GM12865 (cell line): Measurements from ENCODE around the gene OR1D5.

Source experiments
- DNase-seq: peaks from one replicate; pipeline ENCODE4 v3.0.0; 2010; ENCODE audit warnings: low read depth
- H3K4me3 ChIP-seq: 2 replicates; pipeline ENCODE4 v1.5.1; 2011; ENCODE audit warnings: mild to moderate bottlenecking, low read depth, low read length, control low read depth
- TF ChIP-seq, protein P1 (sequence below): IDR thresholded peaks from 2 replicates; pipeline ENCODE4 v1.5.1; 2011; ENCODE audit warnings: low read length, control low read depth, low read depth, inconsistent platforms; ENCODE audit not compliant: insufficient read depth; ENCODE audit errors: missing control alignments

OR1D5 gene

DNA sequence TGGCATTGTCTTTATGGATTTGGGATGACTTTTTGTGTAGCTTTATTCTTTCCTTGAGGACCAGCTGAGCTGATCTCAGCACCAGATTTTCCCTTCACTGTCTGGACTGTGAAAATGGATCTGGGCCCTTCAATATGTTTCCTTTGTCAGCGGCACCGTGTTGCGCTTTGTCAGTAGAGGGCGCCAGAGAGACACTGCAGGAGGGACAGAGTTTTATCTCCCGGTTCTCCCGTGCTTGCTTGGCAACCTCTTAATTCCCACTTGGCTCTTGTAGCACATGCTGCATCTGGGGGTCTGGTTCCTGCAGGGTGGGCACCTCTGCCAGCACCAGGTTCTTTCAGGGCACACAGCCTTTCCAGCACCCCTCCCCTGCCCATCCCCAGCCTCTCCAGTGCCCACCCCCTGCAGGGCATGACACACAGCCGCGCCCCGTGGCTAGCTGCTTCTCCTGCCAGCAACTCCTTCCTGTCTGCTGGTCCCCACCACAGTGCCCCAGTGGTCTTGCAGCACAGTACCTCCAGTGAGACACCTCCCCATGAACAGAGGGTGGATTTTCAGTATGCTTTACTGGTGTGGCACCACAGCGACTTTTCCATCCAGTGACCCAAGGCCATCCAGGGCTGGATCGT, 19.6 kb downstream of the OR1D5 start:
- DNase-seq, result peak; percentile 31
- TF ChIP-seq, protein P1, sequence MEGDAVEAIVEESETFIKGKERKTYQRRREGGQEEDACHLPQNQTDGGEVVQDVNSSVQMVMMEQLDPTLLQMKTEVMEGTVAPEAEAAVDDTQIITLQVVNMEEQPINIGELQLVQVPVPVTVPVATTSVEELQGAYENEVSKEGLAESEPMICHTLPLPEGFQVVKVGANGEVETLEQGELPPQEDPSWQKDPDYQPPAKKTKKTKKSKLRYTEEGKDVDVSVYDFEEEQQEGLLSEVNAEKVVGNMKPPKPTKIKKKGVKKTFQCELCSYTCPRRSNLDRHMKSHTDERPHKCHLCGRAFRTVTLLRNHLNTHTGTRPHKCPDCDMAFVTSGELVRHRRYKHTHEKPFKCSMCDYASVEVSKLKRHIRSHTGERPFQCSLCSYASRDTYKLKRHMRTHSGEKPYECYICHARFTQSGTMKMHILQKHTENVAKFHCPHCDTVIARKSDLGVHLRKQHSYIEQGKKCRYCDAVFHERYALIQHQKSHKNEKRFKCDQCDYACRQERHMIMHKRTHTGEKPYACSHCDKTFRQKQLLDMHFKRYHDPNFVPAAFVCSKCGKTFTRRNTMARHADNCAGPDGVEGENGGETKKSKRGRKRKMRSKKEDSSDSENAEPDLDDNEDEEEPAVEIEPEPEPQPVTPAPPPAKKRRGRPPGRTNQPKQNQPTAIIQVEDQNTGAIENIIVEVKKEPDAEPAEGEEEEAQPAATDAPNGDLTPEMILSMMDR, result peak; percentile 37
- no peak overlapping the region for H3K4me3 ChIP-seq

DNA sequence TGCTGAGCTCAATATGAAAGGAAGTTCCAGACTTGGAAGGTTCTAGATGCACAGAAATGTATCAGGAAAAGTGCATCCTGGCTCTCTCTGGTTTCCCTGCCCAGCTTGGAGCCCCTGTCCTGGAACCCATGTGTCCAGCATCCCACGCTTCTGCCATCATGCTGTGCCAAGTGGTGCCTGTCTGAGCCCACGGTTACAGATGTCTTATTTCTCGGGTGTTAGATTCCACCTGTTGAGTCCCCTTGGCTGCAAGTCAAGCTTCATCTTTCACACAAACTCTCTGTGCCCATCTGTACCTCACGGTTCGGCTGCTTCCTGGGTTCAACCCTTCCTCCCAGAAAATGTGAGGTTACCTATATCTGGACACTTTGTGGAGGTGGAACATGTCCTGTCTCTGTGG, 22.5 kb downstream of the OR1D5 start:
- TF ChIP-seq, protein P1, result no peak
- H3K4me3 ChIP-seq, result no peak overlapping the region
- DNase-seq, result no peak

DNA sequence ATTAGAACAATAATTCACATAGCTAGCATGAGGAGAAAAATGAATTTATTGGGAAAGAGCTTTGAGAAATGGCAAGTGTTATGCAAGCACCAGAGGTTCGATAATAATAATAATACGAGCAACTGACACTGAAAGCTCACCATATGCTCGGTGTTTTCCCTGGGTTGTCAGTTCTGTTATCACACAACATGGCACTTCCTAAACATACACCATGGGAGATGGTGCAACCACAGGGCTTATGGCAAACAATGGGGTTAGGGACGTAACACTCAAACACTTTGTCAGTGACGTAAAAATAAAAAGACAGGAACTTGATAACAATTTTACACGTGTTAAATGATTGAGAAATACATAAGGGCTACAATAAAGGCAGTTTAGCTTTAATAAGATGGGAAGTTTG, 23.7 kb downstream of the OR1D5 start:
- TF ChIP-seq, protein P1, result no peak
- no peak for DNase-seq
- no peak overlapping the region for H3K4me3 ChIP-seq

DNA sequence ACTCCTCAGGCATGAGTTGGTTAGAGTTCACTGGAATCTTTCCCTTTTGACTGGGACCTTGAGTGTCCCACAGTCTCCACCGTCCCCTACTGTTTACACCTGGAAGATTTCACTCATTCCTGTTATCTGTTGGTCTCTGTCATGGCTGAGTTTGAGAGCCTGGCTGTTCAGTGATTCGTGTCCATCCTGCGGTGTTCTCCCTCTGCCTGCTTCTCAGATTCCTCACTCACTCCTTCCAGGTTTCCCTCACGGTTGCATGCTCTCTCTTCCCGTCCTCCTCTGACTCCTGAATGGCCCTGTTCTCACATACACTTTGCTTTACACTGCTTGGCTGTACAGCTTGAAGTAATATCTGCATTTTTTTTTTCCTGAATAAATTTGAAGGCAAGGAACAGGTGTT, 24.5 kb downstream of the OR1D5 start:
- TF ChIP-seq, protein P1, result no peak
- DNase-seq, result no peak
- no peak overlapping the region for H3K4me3 ChIP-seq

DNA sequence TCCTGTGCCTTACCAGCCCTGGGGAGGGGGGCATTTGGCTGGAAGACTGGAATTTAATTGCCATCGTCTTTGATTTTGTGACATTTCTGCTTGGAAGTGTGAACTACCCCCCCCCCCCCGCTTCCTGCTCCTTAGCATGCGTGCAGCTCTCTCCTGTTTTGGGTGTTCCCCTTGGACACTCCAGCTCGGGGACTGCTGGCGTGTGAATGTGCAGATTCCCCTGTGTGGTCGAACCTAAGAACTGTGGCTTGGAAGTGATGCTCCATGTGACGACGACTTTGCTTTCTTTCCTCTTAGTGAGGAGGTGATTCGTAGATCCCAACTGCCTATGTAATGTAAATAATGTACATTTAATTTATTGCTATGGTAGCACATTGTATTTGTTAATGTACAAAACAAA, 26.1 kb downstream of the OR1D5 start:
- H3K4me3 ChIP-seq, result no peak overlapping the region
- TF ChIP-seq, protein P1, result no peak
- DNase-seq, result peak; percentile 12

DNA sequence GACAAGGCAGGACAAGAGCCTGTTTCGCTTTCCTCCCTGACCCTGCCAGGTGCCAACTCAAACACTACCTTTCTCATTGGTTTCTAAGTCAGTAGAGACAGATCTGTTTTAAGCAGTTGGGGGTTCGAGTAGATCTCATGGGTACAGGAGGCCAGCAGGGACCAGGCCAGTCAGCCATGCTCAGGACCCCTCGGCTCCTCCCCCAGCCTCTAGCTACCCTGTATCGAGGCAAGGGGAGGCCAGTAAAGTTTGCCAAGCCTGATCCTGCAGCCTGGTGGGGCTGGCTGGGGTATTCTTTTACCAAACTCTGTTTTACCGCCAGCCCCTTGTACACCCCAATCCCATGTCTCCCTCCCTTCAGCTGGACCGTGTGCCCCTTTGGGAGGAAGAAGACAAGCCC, 26.6 kb downstream of the OR1D5 start:
- TF ChIP-seq, protein P1, result no peak
- no peak overlapping the region for H3K4me3 ChIP-seq
- no peak for DNase-seq

DNA sequence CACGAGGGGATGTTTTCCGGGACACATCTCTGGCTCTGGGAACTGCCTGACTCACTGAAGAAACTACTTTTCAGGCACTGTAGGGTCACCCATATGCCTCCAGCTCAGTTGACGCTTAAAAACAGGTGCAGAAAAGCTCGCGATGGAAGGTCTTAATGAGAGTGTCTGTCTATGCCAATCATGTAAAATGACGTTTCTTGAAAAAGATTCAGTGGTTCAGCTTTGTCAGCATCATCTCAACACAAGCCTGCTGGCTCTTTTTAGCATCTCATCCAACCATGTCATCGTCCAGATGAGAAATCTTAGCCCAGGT, 27.5 kb downstream of the OR1D5 start:
- TF ChIP-seq, protein P1, result no peak
- no peak for DNase-seq
- no peak overlapping the region for H3K4me3 ChIP-seq
